Thymus (tissue), 11 donors: Measurements from ENCODE around the gene LMTK2. TPM values are rescaled to one million over a fixed set of nuclear protein-coding genes. Genes with fewer than 3 reads are reported as not detected.

Source experiments
- DNase-seq, 9 donors: peaks; one replicate each; pipeline ENCODE4 v3.0.0-alpha.2; 2013; ENCODE audit warnings: low spot score in 9 of 9, low read depth in 6 of 9, missing footprints in 1 of 9
- H3K27ac ChIP-seq, 2 donors: one replicate each; pipeline ENCODE4 v1.5.1; 2013; ENCODE audit warnings: control low read depth in 1 of 2, low read depth in 1 of 2, low read length in 1 of 2, mild to moderate bottlenecking in 1 of 2, moderate library complexity in 1 of 2
- H3K27me3 ChIP-seq, 2 donors: one replicate each; pipeline ENCODE4 v1.5.1; 2013; ENCODE audit warnings: low read length in 1 of 2; ENCODE audit not compliant: control insufficient read depth in 2 of 2, insufficient read depth in 1 of 2
- H3K36me3 ChIP-seq, 2 donors: one replicate each; pipeline ENCODE4 v1.5.1; 2013; ENCODE audit warnings: low read length in 1 of 2, mild to moderate bottlenecking in 1 of 2, moderate library complexity in 1 of 2; ENCODE audit not compliant: control insufficient read depth in 2 of 2, insufficient read depth in 2 of 2
- H3K4me1 ChIP-seq, 2 donors: one replicate each; pipeline ENCODE4 v1.5.1; 2013; ENCODE audit warnings: low read length in 2 of 2; ENCODE audit not compliant: control insufficient read depth in 2 of 2, insufficient read depth in 2 of 2
- H3K4me3 ChIP-seq, 2 donors: one replicate each; pipeline ENCODE4 v1.5.1; 2013; ENCODE audit warnings: low read length in 2 of 2, control low read depth in 1 of 2, mild to moderate bottlenecking in 1 of 2
- H3K9me3 ChIP-seq, 2 donors: one replicate each; pipeline ENCODE4 v1.5.1; 2013; ENCODE audit warnings: low read length in 1 of 2, mild to moderate bottlenecking in 1 of 2; ENCODE audit not compliant: control insufficient read depth in 2 of 2, insufficient read depth in 1 of 2
- WGBS: extraction: QIAGEN DNeasy Blood & Tissue Kit; methylation state at CpG from one replicate; pipeline ENCODE4 v1.1.7; 2013; 5-methylcytosine and 5-hydroxymethylcytosine counted together
- polyA plus RNA-seq: library from polyadenylated mRNA; stranded (reverse); fragments of 200-250 nt; gene quantifications from one replicate; pipeline ENCODE4 v1.2.3, GENCODE V29; 2013
- total RNA-seq: library from RNA; stranded (reverse); fragments of 120-200 nt; gene quantifications from one replicate; pipeline ENCODE4 v1.2.4, GENCODE V29; 2013
- donor health status: healthy.

The LMTK2 gene
- total and polyA plus RNA-seq, 2 donors: 4.4 to 5.4 TPM

GRCh38 chr7:98091523-98091922 lies 15.1 kb upstream of the LMTK2 start:
- no peak overlapping the region for H3K27ac ChIP-seq
- 93% methylated on average over 3 of the region's 3 CpGs for WGBS
- no peaks in the 10 kb centered on the region for H3K36me3 ChIP-seq
- no peaks in the 10 kb centered on the region for H3K9me3 ChIP-seq
- no peaks in the 10 kb centered on the region for H3K4me1 ChIP-seq
- no peaks in the 10 kb centered on the region for H3K27me3 ChIP-seq
- DNase-seq: no peak
- H3K4me3 ChIP-seq: no peak overlapping the region

- H3K27ac ChIP-seq: no peak overlapping the region
- H3K36me3 ChIP-seq: no peaks in the 10 kb centered on the region
- H3K4me3 ChIP-seq: no peak overlapping the region
- peaks cover 0 to 9% of the 10 kb centered on the region in 2 donors for H3K9me3 ChIP-seq
- no peaks in the 10 kb centered on the region for H3K4me1 ChIP-seq
- 100% methylated on average over 1 of the region's 1 CpG for WGBS
- H3K27me3 ChIP-seq: no peaks in the 10 kb centered on the region
- DNase-seq: no peak
Observed at GRCh38 chr7:98097042-98097645, 9.5 kb upstream of the LMTK2 start.

- Histone ChIP-seq H3K4me1 (no peaks in the 10 kb centered on the region), H3K36me3 (no peaks in the 10 kb centered on the region), H3K27me3 (no peaks in the 10 kb centered on the region), H3K27ac (no peak overlapping the region), H3K9me3 (peaks cover 0 to 9% of the 10 kb centered on the region in 2 donors), H3K4me3 (no peak overlapping the region)
- no peak for DNase-seq
- WGBS: 93% methylated on average over 1 of the region's 1 CpG
Observed at GRCh38 chr7:98100088-98100487, 6.6 kb upstream of the LMTK2 start.

- 87% methylated on average over 1 of the region's 1 CpG for WGBS
- no peaks in the 10 kb centered on the region for H3K27me3 ChIP-seq
- H3K4me3 ChIP-seq: no peak overlapping the region
- no peaks in the 10 kb centered on the region for H3K36me3 ChIP-seq
- H3K4me1 ChIP-seq: peaks cover 0 to 2% of the 10 kb centered on the region in 2 donors
- peaks cover 0 to 9% of the 10 kb centered on the region in 2 donors for H3K9me3 ChIP-seq
- DNase-seq: no peak
- no peak overlapping the region for H3K27ac ChIP-seq
Observed at GRCh38 chr7:98102170-98102569, 4.5 kb upstream of the LMTK2 start.

- 84% methylated on average over 6 of the region's 6 CpGs for WGBS
- no peak overlapping the region for H3K27ac ChIP-seq
Observed at GRCh38 chr7:98105942-98106544, 619 bp upstream of the LMTK2 start.

GRCh38 chr7:98107313-98107721 lies 655 bp downstream of the LMTK2 start:
- H3K4me3 ChIP-seq: peak overlapping the region; percentile 81 to 90
- peak overlapping the region in 1 of 2 donors; percentile 87 for H3K27ac ChIP-seq
- H3K9me3 ChIP-seq: no peaks in the 10 kb centered on the region
- under 1% methylated on average over 32 of the region's 32 CpGs for WGBS
- no peaks in the 10 kb centered on the region for H3K36me3 ChIP-seq
- H3K27me3 ChIP-seq: peaks cover 2 to 3% of the 10 kb centered on the region in 2 donors
- peaks cover 0 to 2% of the 10 kb centered on the region in 2 donors for H3K4me1 ChIP-seq
- DNase-seq: peak in 4 of 9 donors; percentile 3 to 40 (median 10)

More at GRCh38 chr7:98105942-98106544, 619 bp upstream of the LMTK2 start:
- no peaks in the 10 kb centered on the region for H3K36me3 ChIP-seq
- peak in 1 of 9 donors; percentile 2 for DNase-seq
- no peak overlapping the region for H3K4me3 ChIP-seq
- peaks cover 0 to 2% of the 10 kb centered on the region in 2 donors for H3K4me1 ChIP-seq
- H3K27me3 ChIP-seq: peaks cover 0 to 1% of the 10 kb centered on the region in 2 donors
- H3K9me3 ChIP-seq: peaks cover 0 to 4% of the 10 kb centered on the region in 2 donors

- no peak overlapping the region for H3K27ac ChIP-seq
- no peak overlapping the region for H3K4me3 ChIP-seq
- 95% methylated on average over 11 of the region's 11 CpGs for WGBS
- H3K9me3 ChIP-seq: no peaks in the 10 kb centered on the region
- no peaks in the 10 kb centered on the region for H3K36me3 ChIP-seq
- peaks cover 10 to 16% of the 10 kb centered on the region in 2 donors for H3K4me1 ChIP-seq
- no peak for DNase-seq
- peaks cover 2 to 3% of the 10 kb centered on the region in 2 donors for H3K27me3 ChIP-seq
Observed at GRCh38 chr7:98110249-98111022, 3.8 kb downstream of the LMTK2 start.

- no peak for DNase-seq
- 97% methylated on average over 4 of the region's 4 CpGs for WGBS
- H3K36me3 ChIP-seq: no peaks in the 10 kb centered on the region
- peaks cover 2 to 3% of the 10 kb centered on the region in 2 donors for H3K27me3 ChIP-seq
- no peaks in the 10 kb centered on the region for H3K9me3 ChIP-seq
- no peak overlapping the region for H3K27ac ChIP-seq
- H3K4me3 ChIP-seq: no peak overlapping the region
- peaks cover 10 to 14% of the 10 kb centered on the region in 2 donors for H3K4me1 ChIP-seq
Observed at GRCh38 chr7:98112077-98112476, 5.4 kb downstream of the LMTK2 start.
